ENCODE data around the gene GLP1R. TPM values are rescaled to one million over a fixed set of nuclear protein-coding genes. Genes with fewer than 3 reads are reported as not detected.
"Not testable (repeated sequence)": the region's sequence is repeated elsewhere in the genome, so short reads cannot be mapped to it uniquely, and the experiment has no call there.

The GLP1R gene
- polyA plus RNA-seq, 1 donor: not detected

GRCh38 chr6:39128106-39128505 lies 79.5 kb downstream of the GLP1R start:
- DNase-seq (ENCODE audit: low read depth): no peak

GRCh38 chr6:39128832-39129231 lies 80.3 kb downstream of the GLP1R start:
- DNase-seq (ENCODE audit: low read depth): no peak

GRCh38 chr6:39130691-39131090 lies 82.1 kb downstream of the GLP1R start:
- DNase-seq (ENCODE audit: low read depth): no peak

- not testable (repeated sequence) for DNase-seq (ENCODE audit: low read depth)
These were observed 86.2 kb downstream of the GLP1R start for GRCh38 chr6:39134761-39135160.

- not testable (repeated sequence) for DNase-seq (ENCODE audit: low read depth)
These were observed 87.6 kb downstream of the GLP1R start for GRCh38 chr6:39136207-39136606.

GRCh38 chr6:39137245-39137644 lies 88.7 kb downstream of the GLP1R start:
- peak; percentile 31 for DNase-seq (ENCODE audit: low read depth)

Other genes with a start within 250 kb of the GLP1R start
- gene SAYSD1, start 66.4 kb downstream of the GLP1R start, polyA plus RNA-seq (ENCODE audit: insufficient read length): 11.4 TPM
- 1.5 TPM for gene KCNK5, start 180.7 kb downstream of the GLP1R start, polyA plus RNA-seq (ENCODE audit: insufficient read length)

All from forelimb muscle (tissue), 1 donor.